HEK293 (cell line): ENCODE measurements around the gene OR1I1.

Experiments
- FEZF1 ChIP-seq: fragments of 450-650 bp; formaldehyde crosslinking; IDR thresholded peaks from 2 replicates; pipeline ENCODE4 v1.5.1; 2016; ENCODE audit warnings: missing biosample characterization, missing genetic modification characterization
- GLI4 ChIP-seq: fragments of 450-650 bp; formaldehyde crosslinking; IDR thresholded peaks from 2 replicates; pipeline ENCODE4 v1.5.1; 2016; ENCODE audit warnings: missing biosample characterization, missing genetic modification characterization
- IKZF3 ChIP-seq: fragments of 450-650 bp; IDR thresholded peaks from 2 replicates; pipeline ENCODE4 v1.5.0; 2018; ENCODE audit warnings: missing biosample characterization, mild to moderate bottlenecking, missing genetic modification characterization, moderate library complexity
- KLF16 ChIP-seq: fragments of 450-650 bp; formaldehyde crosslinking; IDR thresholded peaks from 2 replicates; pipeline ENCODE4 v1.5.1; 2017; ENCODE audit warnings: missing biosample characterization, missing genetic modification characterization
- REPIN1 ChIP-seq: fragments of 450-650 bp; formaldehyde crosslinking; IDR thresholded peaks from 2 replicates; pipeline ENCODE4 v1.5.1; 2017; ENCODE audit warnings: missing biosample characterization, missing genetic modification characterization, low read depth
- YY1 ChIP-seq: fragments of 450-650 bp; formaldehyde crosslinking; IDR thresholded peaks from 2 replicates; pipeline ENCODE4 v1.5.1; 2018; ENCODE audit warnings: missing biosample characterization, missing genetic modification characterization
- ZBTB7A ChIP-seq: fragments of 450-650 bp; formaldehyde crosslinking; IDR thresholded peaks from 2 replicates; pipeline ENCODE4 v1.5.1; 2016; ENCODE audit warnings: low read depth, missing biosample characterization, missing genetic modification characterization
- ZFP37 ChIP-seq: fragments of 450-650 bp; formaldehyde crosslinking; IDR thresholded peaks from 2 replicates; pipeline ENCODE4 v1.5.1; 2016; ENCODE audit warnings: missing biosample characterization, missing genetic modification characterization
- ZNF132 ChIP-seq: fragments of 450-650 bp; formaldehyde crosslinking; IDR thresholded peaks from 2 replicates; pipeline ENCODE4 v1.5.1; 2017; ENCODE audit warnings: missing biosample characterization, missing genetic modification characterization, borderline replicate concordance
- ZNF138 ChIP-seq: fragments of 450-650 bp; formaldehyde crosslinking; IDR thresholded peaks from 2 replicates; pipeline ENCODE4 v1.5.1; 2016; ENCODE audit warnings: missing biosample characterization, missing genetic modification characterization, borderline replicate concordance
- ZNF140 ChIP-seq: fragments of 450-650 bp; formaldehyde crosslinking; IDR thresholded peaks from 2 replicates; pipeline ENCODE4 v1.5.1; 2016; ENCODE audit warnings: missing biosample characterization, missing genetic modification characterization
- ZNF146 ChIP-seq: fragments of 450-650 bp; formaldehyde crosslinking; IDR thresholded peaks from 2 replicates; pipeline ENCODE4 v1.5.1; 2016; ENCODE audit warnings: missing biosample characterization, missing genetic modification characterization
- ZNF211 ChIP-seq: fragments of 450-650 bp; formaldehyde crosslinking; IDR thresholded peaks from 2 replicates; pipeline ENCODE4 v1.5.1; 2016; ENCODE audit warnings: low read depth, missing biosample characterization, missing genetic modification characterization
- ZNF239 ChIP-seq: fragments of 450-650 bp; formaldehyde crosslinking; IDR thresholded peaks from 2 replicates; pipeline ENCODE4 v1.5.1; 2016; ENCODE audit warnings: missing biosample characterization, missing genetic modification characterization
- ZNF280D ChIP-seq: fragments of 450-650 bp; formaldehyde crosslinking; IDR thresholded peaks from 2 replicates; pipeline ENCODE4 v1.5.1; 2016; ENCODE audit warnings: missing biosample characterization, missing genetic modification characterization
- ZNF302 ChIP-seq: fragments of 450-650 bp; formaldehyde crosslinking; IDR thresholded peaks from 2 replicates; pipeline ENCODE4 v1.5.1; 2016; ENCODE audit warnings: missing biosample characterization, missing genetic modification characterization, low read depth
- ZNF311 ChIP-seq: fragments of 450-650 bp; formaldehyde crosslinking; IDR thresholded peaks from 2 replicates; pipeline ENCODE4 v1.5.1; 2017; ENCODE audit warnings: missing biosample characterization, missing genetic modification characterization, borderline replicate concordance
- ZNF37A ChIP-seq: fragments of 450-650 bp; IDR thresholded peaks from 2 replicates; pipeline ENCODE4 v1.5.1; 2018; ENCODE audit warnings: missing biosample characterization, missing genetic modification characterization
- ZNF433 ChIP-seq: fragments of 450-650 bp; formaldehyde crosslinking; IDR thresholded peaks from 2 replicates; pipeline ENCODE4 v1.5.1; 2016; ENCODE audit warnings: missing biosample characterization, missing genetic modification characterization, low read depth
- ZNF514 ChIP-seq: fragments of 450-650 bp; formaldehyde crosslinking; IDR thresholded peaks from 2 replicates; pipeline ENCODE4 v1.5.1; 2016; ENCODE audit warnings: missing biosample characterization, missing genetic modification characterization
- ZNF558 ChIP-seq: fragments of 450-650 bp; formaldehyde crosslinking; IDR thresholded peaks from 2 replicates; pipeline ENCODE4 v1.5.1; 2016; ENCODE audit warnings: missing biosample characterization, missing genetic modification characterization
- ZNF596 ChIP-seq: fragments of 450-650 bp; IDR thresholded peaks from 2 replicates; pipeline ENCODE4 v1.5.0; 2018; ENCODE audit warnings: missing biosample characterization, mild to moderate bottlenecking, missing genetic modification characterization, moderate library complexity
- TF ChIP-seq, protein P1 (sequence below): fragments of 450-650 bp; formaldehyde crosslinking; IDR thresholded peaks from 2 replicates; pipeline ENCODE4 v1.5.1; 2016; ENCODE audit warnings: missing biosample characterization, missing genetic modification characterization
- TF ChIP-seq, protein P2 (sequence below): fragments of 450-650 bp; IDR thresholded peaks from 2 replicates; pipeline ENCODE4 v1.5.1; 2018; ENCODE audit warnings: missing biosample characterization, missing genetic modification characterization
- TF ChIP-seq, protein P3 (sequence below): fragments of 450-650 bp; formaldehyde crosslinking; IDR thresholded peaks from 2 replicates; pipeline ENCODE4 v1.5.1; 2017; ENCODE audit warnings: missing biosample characterization, mild to moderate bottlenecking, missing genetic modification characterization, moderate library complexity
- TF ChIP-seq, protein P4 (sequence below): fragments of 450-650 bp; formaldehyde crosslinking; IDR thresholded peaks from 2 replicates; pipeline ENCODE4 v1.5.1; 2016; ENCODE audit warnings: missing biosample characterization, missing genetic modification characterization

Gene OR1I1

DNA sequence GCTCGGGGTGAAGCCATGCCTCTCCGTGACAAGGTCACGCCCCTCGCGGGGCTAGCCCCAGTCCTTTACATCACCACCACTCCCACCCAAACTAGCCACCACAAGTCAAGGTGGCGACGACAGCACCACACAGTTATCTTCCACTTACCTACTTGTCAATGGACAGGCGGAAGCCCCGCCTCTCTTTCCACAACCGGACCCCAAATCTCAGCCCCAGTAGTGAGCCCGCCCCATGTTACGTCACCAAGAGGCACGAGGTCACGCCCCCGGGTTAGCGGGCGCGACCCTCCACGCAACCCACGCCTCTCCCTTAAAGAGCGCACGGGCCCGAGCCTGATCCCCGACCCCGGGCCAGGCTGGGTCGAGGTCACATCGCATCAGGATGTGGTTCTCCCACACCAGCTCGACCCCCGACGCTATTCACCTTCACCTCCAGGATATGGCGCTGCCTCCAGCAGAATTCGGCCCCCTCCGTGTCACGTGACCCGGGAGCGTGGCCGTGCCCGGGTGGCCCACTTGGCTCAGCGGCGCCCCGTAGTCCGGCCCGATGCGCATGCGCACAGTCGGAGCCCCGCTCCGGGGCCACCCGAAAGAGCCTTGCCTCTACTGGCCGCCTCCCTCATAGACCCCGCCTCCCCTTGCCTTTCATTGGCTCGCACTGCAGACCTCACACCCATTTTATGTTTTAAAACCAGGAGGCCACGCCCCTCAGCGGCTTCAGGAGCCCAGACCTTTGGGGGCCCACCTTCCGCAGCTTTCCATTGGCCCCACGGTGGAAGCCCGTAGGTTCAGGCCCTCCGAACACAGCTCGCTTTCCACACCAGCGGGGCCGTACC, 43.4 kb downstream of the OR1I1 start (continued):
- TF ChIP-seq, protein P1, sequence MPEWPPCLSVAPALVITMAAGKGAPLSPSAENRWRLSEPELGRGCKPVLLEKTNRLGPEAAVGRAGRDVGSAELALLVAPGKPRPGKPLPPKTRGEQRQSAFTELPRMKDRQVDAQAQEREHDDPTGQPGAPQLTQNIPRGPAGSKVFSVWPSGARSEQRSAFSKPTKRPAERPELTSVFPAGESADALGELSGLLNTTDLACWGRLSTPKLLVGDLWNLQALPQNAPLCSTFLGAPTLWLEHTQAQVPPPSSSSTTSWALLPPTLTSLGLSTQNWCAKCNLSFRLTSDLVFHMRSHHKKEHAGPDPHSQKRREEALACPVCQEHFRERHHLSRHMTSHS (tag by site-specific recombination) = no peak
- TF ChIP-seq ZBTB7A (tag by site-specific recombination) (peak; percentile 95), IKZF3 (tag by site-specific recombination) (0 out of 2 replicates have a peak, but pooled peaks have one; percentile 14), ZNF37A (tag by site-specific recombination) (no peak), ZNF138 (no peak), YY1 (peak; percentile 79; the same call in 1 of the 2 replicates), ZNF433 (tag by site-specific recombination) (no peak), REPIN1 (tag by site-specific recombination) (no peak), ZNF132 (tag by site-specific recombination) (no peak), GLI4 (peak; percentile 64; the same call in 1 of the 2 replicates), ZNF239 (tag by site-specific recombination) (0 out of 2 replicates have a peak, but pooled peaks have one; percentile 22), ZNF514 (no peak), ZNF146 (tag by site-specific recombination) (0 out of 2 replicates have a peak, but pooled peaks have one; percentile 13), ZNF280D (tag by site-specific recombination) (0 out of 2 replicates have a peak, but pooled peaks have one; percentile 26), ZNF558 (tag by site-specific recombination) (no peak), ZNF302 (no peak), ZFP37 (tag by site-specific recombination) (no peak), ZNF311 (tag by site-specific recombination) (no peak), KLF16 (tag by site-specific recombination) (peak; percentile 97), ZNF211 (tag by site-specific recombination) (no peak), ZNF140 (tag by site-specific recombination) (peak; percentile 82; the same call in 1 of the 2 replicates), FEZF1 (tag by site-specific recombination) (no peak), ZNF596 (tag by site-specific recombination) (no peak)
- TF ChIP-seq, protein P2, sequence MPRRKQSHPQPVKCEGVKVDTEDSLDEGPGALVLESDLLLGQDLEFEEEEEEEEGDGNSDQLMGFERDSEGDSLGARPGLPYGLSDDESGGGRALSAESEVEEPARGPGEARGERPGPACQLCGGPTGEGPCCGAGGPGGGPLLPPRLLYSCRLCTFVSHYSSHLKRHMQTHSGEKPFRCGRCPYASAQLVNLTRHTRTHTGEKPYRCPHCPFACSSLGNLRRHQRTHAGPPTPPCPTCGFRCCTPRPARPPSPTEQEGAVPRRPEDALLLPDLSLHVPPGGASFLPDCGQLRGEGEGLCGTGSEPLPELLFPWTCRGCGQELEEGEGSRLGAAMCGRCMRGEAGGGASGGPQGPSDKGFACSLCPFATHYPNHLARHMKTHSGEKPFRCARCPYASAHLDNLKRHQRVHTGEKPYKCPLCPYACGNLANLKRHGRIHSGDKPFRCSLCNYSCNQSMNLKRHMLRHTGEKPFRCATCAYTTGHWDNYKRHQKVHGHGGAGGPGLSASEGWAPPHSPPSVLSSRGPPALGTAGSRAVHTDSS (tag by site-specific recombination) = no peak
- TF ChIP-seq, protein P3, sequence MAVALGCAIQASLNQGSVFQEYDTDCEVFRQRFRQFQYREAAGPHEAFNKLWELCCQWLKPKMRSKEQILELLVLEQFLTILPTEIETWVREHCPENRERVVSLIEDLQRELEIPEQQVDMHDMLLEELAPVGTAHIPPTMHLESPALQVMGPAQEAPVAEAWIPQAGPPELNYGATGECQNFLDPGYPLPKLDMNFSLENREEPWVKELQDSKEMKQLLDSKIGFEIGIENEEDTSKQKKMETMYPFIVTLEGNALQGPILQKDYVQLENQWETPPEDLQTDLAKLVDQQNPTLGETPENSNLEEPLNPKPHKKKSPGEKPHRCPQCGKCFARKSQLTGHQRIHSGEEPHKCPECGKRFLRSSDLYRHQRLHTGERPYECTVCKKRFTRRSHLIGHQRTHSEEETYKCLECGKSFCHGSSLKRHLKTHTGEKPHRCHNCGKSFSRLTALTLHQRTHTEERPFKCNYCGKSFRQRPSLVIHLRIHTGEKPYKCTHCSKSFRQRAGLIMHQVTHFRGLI (tag by site-specific recombination) = peak; percentile 34; the same call in 1 of the 2 replicates
- TF ChIP-seq, protein P4, sequence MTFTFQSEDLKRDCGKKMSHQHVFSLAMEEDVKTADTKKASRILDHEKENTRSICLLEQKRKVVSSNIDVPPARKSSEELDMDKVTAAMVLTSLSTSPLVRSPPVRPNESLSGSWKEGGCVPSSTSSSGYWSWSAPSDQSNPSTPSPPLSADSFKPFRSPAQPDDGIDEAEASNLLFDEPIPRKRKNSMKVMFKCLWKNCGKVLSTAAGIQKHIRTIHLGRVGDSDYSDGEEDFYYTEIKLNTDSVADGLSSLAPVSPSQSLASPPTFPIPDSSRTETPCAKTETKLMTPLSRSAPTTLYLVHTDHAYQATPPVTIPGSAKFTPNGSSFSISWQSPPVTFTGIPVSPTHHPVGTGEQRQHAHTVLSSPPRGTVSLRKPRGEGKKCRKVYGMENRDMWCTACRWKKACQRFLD (tag by site-specific recombination) = no peak
